ENCODE results near the gene ATL2.
"Not testable (repeated sequence)": the region's sequence is repeated elsewhere in the genome, so short reads cannot be mapped to it uniquely, and the experiment has no call there.

The ATL2 gene

DNA sequence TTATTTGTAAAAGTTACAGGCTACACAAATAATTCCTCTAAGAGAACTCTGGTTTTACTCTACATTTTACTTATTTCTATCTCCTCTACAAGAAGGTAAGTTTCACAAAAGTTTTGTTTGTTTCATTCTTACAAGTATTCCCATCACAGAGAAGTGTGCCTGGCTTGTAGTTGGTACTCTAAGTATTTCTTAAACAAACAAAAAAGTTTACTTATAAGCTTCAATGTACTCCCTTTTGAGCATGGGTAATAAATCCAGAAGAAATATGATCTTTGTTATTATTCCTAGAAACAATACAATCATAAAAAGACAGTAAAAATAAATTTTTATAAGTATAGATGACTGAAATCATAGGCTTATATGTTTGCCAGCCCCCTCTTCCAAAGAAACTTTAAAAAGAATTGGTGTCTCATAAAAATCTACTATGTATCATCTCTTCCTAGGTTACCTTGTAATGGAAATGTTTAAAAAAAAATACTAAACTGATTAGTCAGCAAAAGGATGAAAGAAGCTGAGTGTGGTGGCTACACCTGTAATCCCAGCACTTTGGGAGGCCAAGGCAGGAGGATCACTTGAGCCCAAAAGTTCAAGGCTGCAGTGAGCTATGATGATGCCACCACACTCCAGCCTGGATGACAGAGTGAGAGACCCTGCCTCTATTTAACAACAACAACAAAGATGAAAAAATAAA, 54.7 kb downstream of the ATL2 start:
- no peak for DNase-seq

DNA sequence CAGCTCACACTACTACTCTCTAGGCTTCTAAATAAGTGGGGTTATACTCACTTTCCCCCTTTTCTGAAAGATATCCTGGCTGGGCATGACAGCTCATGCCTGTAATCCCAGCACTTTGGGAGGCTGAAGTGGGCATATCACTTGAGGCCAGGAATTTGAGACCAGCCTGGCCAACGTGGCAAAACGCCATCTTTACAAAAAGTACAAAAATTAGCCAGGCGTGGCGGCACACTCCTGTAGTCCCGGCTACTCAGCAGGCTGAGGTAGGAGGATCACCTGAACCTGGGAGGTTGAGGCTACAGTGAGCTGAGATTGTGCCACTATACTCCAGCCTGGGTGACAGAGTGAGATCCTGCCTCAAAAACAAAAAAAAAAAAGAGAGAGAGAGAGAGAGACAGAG, 57.8 kb downstream of the ATL2 start:
- not testable (repeated sequence) for DNase-seq

DNA sequence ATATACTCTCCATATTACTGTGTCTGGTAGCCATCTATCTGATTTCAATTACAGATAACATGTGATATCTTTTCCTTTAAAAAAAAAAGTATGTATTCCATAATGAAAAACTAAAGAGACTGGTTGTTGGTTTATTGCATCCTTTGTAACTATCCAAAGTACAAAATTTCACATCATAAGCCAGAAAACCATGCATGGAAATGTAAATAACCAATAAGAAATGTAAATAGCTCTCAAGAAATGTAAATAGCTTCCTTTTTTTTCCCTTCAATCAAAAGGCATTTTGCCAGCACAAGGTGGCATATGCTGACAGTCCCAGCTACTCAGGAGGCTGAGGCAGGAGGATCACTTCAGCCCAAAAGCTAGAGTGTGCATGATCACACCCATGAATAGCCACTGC, 59.3 kb downstream of the ATL2 start:
- no peak for DNase-seq

DNA sequence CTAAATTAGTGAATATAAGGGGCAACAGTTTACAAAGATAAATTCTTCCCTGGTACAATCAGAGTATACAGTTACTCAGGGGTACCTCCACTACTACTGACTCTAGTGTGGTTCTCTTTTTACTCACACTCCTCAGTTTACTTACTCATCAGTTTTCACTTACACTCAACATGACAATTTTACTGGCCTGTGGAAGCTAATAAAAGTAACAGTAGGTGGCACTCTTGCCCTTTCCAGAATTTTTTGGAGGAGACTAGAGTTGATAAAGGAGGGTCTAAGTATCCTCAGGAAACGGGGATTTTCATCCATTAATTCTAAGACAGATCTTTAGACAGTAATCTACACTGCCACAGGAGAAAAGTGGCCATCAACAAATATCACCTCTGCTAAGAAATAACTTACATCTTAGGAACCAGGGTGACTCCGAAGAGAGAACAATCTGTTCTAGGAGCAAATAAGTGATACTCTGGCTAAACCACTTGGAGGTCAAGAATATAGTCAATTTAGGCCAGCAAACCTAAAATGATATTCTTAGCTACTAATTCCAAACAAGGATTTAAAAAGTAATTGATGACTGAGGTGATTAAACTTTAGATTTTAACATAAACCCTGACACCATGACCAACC, 61.3 kb downstream of the ATL2 start:
- no peak for DNase-seq

DNA sequence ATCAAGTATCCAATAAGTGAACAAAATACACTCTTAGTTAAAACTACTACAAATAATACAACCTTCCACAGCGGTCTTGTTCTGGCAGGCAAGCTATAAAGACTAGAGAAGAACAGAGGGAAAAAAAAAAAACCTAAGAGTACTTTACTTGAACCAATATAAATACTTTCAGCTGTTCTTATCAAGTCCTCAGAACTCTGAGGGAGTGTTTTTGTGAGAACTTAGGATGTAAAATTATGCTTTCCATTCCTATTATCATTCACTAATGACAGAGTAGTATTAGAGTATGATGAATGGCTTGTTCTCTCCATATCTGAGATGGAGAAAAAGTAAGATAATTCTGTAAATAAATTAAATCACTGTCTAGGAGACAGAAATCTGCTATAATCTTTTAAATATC, 68.3 kb downstream of the ATL2 start:
- no peak for DNase-seq

DNA sequence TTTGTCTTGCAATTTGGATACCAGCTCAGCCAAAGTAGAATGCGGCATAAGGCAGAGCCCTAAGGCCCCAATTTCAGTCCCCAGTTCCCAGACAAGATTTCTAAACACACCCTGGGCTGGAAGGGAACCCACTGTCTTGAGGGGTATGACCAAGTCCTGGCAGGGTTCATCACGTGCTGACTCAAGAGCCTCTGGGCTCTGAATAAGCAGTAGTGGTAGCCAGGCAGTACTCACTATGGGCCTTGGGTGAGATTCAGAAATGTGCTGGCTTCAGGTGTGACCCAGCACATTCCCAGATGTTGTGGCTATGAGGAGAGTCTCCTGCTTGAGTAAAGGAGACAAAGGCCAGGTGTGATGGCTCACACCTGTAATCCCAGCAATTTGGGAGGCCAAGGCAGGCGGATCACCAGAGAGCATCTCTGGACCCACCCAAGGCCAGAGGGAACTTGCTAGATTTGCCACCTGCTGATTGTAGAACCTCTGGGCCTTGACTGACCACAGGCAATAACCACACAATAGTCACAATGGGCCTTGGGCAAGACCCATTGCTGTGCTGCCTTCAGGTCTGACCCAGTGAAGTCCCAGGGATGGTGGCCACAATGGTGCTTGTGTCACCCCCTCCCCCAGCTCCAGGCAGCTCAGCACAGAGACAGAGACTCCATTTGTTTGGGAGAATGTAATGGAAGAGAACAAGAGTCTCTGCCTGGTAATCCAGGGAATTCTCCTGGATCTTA, 74.9 kb downstream of the ATL2 start:
- no peak for DNase-seq

DNA sequence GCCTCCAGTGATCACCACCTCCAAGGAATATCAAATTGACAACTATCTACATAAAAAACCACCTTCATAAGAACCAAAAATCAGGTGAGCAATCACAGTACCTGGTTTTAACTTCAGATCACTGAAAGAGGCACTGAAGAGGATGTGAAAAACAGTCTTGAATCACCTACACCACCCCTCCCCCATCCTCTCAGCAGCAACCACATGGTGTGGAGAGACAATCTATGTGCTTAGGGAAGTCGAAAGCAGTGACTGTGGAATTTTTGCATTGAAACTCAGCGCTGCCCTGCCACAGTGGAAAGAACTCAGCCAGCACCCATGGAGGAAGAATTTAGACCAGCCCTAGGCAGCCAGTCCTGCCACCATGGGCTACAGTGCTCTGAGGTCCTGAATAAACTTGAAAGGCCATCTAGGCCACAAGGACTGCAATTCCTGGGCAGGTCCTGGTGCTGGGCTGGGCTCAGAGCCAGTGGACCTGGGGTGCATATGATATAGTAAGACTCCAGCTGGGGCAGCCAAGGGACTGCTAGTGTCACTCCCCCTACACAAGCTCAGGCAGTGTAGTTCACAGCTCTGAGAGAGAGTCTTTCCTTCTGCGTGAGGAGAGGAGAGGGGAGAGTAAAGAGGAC, 75.6 kb downstream of the ATL2 start:
- DNase-seq: no peak

DNA sequence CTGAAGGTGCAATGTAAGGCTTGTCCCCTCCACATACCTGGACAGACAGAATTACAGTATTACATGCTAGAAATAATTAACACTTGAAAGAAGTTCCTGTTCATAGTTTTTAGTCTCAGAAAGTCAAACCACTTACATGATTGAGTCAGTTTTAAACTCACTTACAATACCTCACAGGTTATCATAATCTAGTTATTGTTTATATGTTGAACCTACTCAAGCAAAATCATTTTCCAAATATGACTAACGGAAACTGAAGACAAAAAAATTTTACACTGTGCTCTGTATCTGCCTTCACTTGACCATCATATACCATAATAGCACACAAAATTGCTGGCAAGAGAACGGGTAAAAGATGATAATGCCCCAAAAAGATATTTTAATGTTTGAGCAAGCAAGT, 78.5 kb downstream of the ATL2 start:
- DNase-seq: no peak

DNA sequence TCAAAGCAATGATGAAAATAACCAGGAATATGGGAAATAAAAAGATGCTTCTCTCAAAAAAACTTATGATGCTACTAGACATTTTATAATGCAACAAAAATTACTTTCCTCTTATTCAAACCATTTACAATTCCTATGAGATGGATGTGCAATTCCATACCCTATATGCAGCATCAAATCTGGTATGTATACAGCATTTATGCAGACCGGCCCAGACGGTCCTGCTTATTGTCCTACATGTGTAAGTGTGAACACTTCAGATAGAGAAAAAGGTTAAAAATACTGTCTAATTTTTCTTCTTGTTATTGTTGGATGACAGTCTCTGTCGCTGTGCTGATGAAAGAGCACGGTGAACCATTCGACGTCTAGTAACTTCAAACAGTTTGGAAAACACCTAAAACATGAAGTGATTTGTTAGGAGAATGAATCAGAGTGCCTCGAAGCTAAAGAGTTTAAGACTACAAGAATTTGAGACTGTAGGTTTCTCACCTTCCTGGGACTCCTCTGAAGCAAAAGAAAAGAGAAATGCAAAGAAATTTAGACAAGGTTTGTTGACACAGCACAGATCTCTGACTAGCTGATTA, 80.8 kb downstream of the ATL2 start:
- no peak for DNase-seq

DNA sequence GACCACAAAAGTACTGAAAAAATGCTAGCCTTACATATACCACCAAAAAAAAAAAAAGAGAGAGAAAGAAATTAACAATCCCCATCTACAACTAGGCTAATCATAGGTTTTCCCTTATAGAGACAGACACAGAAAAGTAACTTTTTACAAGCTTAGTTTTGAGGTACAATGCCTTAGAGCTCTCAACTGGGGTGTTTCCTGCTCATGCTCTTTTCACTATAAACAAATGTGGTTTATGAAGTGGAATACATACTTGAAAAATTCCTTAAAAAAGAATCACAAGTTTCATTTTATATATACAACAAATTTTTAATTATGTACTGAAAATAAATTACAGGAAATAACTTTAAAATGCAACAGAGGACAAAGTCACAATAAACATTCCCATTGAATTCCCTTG, 82.5 kb downstream of the ATL2 start:
- DNase-seq: no peak

DNA sequence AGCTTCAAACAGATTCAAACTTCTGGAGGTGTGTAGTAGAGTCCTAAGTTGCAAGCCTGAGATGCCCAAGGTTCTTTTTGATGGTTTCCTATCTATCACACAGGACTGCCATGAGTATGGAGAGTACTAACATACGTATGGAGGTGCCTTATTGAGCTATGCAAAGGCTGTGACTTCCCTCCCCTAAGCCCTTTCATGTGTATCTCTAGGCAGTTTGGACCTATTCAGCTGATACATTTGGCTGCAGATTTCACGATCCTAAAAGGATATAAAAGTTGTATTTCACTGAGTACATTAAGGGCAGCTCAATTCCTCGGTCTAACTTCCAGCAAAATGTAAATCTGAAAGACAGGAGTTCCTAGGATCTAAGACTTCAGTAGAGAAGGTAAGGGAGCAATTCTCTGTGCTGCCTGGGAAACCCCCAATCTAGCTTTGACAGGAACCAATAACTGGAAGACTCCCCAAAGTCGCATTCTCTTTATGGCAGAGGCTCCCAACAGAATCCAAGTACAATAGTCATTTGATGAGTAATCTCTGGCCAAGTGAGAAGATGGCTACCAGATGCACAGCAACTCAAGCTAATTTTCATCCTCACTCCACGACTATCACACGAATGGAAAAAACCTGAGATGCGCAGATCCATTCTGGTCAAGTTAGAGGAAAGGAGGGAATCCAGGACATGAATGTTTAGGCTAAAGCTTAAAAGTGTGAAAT, 83.8 kb downstream of the ATL2 start:
- no peak for DNase-seq

DNA sequence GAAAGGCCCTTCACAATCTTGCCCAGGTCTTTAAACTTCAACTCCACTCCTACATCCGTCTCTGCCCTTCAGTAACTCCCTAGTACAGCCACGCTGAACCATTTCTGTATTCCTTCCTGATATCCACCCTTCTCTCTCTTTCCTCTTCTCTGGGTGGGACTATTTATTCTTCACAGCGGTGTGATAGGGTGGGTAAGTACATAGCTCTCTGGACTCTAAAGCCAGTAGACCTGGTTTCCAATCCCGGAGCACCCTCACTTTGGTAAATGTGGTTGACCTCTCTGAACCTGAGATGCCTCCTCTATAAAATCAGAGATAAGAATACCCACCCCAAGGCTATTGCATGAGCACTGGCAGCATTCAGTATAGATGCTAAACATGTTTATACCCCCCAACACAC, 86.7 kb downstream of the ATL2 start:
- DNase-seq: no peak

DNA sequence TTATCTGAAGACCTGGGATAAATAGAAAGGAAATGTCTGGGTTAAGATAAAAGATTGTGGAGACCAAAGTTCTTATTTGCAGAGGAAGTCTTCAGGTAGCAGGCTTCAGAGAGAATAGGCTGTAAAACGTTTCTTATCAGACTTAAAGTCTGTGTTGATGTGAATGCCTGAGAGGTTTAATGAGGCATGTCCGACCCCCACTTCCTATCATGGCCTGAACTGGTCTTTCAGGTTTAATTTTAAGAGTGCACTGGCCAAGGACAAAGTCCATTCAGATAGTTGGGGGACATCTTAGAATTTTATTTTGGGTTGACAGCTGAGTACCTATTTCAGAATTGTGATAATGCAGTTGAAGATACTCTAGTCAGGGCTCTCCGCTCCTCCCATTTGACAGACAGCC, 92.1 kb downstream of the ATL2 start:
- no peak for DNase-seq

DNA sequence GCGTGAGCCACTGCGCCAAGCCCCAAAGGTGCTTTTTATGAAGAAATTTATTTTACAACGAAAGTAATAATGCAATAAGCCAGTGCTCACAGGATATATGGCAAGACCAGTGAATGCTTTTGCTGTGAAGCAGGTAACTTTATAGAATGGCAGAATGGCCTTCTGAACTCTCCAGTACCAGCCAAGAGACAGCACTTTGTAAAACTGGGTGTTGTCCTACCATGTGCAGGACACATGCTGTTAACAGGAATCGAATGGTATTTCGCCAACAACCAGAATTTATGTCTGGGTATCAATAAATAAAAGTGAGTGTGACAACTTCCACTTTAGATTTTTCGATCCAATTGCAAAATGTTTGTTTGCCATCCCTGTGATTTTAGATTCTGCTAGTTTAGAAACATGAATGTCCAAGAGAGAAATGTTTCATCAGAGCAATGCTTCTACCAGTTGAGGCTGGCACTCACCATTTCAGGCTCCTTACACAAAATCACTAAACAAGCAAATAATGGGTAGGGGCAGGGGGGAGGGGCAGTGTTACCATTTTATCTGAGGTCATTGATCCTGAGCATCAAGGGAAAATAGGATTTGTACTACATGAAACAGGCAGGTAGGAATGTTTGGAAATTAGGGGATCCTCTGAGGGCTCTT, 95.9 kb downstream of the ATL2 start:
- DNase-seq: no peak

DNA sequence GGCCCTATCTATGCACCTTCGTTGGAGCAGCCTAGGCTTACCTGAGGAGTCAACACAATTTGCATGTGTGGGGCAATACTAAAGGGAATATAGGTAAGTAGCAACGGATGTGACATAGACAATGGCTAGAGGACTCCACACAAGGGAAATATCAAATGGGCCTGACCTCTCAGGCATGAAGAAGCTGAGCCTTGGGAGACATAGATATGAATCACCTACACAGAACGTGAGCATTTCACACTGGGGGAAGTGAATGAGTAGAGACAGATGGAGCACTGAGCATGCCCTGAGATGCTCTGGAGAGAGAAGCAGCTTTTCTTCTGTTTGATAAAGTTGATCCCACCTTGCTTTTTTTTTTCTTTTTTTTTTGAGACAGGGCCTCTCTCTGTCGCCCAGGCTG, 97.9 kb downstream of the ATL2 start:
- no peak for DNase-seq

DNA sequence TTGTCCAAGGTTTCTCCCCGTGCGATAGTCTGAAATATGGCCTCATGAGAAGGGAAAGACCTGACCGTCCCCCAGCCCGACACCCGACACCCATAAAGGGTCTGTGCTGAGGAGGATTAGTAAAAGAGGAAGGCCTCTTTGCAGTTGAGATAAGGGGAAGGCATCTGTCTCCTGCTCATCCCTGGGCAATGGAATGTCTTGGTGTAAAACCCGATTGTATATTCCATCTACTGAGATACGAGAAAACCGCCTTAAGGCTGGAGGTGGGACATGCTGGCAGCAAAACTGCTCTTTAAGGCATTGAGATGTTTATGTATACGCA, 99.0 kb downstream of the ATL2 start:
- not testable (repeated sequence) for DNase-seq

DNA sequence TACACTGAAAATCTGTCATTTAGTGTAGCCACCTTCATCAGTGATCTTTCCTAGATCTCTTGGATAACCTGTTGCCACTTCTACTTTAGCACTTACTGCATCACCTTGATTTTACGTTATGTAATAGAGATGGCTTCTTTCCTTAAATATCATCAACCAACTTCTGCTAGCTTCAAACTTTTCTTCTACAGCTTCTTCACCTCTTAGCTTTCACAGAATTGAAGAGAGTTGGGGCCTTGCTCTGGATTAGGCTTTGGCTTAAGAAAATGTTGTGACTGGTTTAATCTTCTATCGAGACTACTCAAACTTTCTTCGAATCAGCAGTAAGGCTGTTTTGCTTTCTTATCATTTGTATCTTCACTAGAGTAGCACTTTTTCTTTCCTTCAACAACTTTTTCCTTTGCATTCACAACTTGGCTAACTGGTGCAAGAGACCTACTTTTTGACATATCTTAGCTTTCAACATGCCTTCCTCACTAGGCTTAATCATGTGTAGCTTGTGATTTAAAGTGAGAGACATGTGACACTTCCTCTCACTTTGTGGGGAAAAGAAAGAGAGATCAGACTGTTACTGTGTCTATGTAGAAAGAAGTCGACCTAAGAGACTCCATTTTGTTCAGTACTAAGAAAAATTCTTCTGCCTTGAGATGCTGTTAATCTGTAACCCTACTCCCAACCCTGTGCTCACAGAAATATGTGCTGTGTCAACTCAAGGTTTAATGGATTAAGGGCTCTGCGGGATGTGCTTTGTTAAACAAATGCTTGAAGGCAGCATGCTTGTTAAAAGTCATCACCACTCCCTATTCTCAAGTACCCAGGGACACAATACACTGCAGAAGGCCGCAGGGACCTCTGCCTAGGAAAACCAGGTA, 99.6 kb downstream of the ATL2 start:
- no peak for DNase-seq

DNA sequence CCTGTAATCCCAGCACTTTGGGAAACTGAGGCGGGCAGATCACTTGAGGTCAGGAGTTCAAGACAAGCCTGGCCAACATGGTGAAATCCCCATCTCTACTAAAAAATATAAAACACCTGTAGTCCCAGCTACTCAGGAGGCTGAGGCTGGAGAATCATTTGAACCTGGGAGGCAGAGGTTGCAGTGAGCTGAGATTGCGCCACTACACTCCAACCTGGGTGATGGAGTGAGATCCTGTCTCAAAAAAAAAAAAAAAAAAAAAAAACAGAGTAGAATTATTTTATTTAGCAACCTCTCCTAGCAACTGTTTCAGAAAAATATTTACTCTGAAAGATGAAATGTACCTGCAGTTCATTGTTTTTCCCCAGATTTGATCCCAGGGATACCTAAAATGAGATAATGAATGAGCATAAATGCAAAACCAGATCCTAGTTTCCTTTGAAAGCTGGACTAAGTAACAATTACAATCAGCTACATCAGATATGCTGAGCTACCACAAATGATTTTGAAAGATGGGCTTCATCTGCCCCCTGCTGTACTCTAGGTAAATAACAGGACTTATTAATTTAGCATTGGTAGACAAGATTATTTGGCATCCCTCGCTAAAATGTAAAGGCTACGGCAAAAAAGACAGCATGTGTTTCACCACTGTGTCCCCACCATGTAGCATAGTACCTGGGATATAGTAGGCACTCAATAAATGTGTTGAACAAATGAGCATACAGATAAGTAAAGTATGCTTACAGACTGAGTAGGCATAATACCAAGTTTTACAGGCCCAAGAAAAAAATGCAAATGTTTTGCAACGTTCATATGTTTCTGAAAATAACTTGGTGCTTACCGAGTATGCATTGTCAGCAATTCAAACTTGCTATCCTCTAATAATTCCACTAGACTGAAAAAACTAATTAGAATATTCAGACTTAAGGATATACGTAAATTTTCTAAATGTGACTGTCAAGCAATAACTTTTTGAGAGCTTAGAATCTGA, 102.5 kb downstream of the ATL2 start:
- DNase-seq: no peak

DNA sequence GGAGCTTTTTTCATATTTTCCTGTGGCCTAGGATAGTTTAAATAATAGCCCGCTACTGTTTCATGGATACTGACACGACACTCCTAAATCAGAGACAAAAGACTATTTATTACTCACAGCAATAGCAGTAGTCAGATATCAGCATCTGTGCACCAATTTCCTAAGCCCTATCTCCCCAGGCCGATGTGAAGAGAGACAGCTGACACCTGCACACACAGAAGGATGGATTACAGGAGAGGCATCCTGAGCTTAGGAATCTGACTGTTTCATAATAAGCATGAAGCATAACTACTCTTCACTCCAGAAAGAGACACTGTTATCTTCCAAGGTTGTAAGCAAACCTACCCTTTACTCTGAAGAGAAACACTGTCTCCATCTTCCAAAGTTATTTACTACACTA, 105.4 kb downstream of the ATL2 start:
- DNase-seq: no peak

DNA sequence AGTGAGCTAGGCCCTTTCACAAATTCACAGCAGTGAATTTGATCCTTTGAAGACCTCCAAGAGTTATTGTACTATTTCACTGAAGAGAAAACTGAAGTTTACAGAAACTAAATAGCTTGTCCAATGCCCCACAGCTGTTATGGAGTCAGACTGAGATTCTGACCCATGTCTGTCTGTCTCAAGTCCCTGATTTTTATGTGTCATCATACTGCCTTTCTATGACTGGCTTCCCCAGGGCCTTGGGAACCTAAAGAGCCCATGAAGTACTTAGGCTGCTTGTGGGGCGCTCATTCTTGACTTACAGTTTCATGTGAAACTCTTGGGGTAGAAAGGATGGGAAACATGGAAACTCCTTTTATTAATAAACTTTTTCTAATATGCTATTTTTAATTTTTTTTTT, 107.7 kb downstream of the ATL2 start:
- no peak for DNase-seq

All from CD4-positive, alpha-beta T cell treated with Interleukin-15 for 1 hour (primary cell).